COLO668 (cell line): Measurements from ENCODE around the gene MMEL1.
"Not testable (repeated sequence)": the region's sequence is repeated elsewhere in the genome, so short reads cannot be mapped to it uniquely, and the experiment has no call there.

Experiments
- DNase-seq: peaks from one replicate; lab custom pipeline; 2025; ENCODE audit not compliant: unreplicated experiment; lab: John Stamatoyannopoulos, UW

Gene MMEL1

DNA sequence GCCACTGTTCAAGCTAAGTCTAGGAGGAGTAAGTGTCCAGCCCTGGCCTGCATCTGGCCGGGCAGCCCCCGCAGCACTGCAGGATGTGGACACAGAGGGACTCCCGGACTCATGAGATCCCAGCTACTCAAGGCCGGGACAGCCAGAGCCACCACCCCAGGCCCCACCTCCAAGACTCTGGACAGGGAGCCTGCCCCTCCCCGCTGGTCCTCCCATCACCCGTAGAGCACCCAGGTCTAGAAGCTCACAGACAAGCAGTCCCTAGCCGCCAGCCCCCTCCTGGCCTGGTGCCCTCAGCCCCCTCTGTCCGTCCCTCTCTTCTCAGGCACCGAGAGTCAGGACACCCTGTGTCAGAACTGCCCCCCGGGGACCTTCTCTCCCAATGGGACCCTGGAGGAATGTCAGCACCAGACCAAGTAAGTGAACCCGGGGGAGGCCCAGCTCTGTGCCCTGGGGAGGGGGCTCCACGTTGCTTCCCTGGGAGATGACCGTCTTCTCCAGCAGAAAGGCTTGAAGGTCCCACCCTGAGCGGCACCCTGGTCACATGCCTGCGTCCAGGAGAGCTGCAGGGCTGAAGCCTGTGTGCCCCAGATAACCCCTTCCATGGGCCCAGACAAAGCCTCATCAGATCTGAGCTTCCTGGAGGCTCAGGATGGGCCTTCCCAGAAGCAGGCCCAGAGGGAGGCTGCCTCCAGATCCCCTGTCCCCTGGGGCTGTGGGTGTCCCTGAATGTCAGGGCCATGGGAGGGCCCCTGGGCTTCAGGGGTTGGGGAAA lies 72.3 kb downstream of the MMEL1 start:
- no peak for DNase-seq

DNA sequence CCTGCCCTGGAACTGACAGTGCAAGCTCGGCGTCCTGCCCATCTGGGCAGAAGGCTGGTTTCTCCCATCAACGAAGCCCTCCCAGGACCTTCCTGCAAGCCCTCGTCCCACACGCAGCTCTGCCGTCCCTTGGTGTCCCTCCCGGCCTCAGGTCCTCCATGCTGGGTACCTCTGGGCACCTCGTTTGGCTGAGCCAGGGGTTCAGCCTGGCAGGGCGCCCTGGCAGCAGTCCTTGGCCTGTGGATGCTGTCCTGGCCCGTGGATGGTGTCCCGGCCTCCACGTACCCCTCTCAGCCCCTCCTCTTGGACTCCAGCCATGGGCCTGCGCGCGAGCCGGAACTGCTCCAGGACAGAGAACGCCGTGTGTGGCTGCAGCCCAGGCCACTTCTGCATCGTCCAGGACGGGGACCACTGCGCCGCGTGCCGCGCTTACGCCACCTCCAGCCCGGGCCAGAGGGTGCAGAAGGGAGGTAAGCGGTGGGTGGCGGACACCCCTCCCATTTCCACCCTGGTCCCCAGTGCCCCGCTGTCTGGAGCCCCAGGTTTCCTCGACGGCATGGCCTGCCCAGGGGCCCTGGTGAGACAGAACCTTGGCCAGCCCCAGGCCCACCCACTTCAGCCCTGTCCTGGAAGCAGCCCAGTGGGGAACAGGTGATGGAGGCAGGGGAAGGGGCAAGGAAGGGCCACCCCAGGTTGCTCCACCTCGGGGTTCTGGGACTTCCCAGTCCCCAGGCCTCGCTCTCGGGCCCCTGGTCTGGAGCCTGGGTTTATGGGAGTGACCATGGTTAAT lies 73.1 kb downstream of the MMEL1 start:
- no peak for DNase-seq

DNA sequence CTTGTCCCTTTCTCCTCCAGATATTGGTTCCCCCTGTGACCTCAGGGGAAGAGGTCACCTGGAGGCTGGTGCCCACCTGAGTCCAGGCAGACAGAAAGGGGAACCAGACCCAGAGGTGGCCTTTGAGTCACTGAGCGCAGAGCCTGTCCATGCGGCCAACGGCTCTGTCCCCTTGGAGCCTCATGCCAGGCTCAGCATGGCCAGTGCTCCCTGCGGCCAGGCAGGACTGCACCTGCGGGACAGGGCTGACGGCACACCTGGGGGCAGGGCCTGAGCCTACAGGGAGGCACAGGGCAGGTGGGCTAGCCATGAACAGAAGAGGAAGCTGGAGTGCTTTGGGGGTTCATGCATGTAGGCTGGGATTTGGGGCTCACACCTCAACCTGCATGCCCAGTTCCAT lies 74.0 kb downstream of the MMEL1 start:
- no peak for DNase-seq

DNA sequence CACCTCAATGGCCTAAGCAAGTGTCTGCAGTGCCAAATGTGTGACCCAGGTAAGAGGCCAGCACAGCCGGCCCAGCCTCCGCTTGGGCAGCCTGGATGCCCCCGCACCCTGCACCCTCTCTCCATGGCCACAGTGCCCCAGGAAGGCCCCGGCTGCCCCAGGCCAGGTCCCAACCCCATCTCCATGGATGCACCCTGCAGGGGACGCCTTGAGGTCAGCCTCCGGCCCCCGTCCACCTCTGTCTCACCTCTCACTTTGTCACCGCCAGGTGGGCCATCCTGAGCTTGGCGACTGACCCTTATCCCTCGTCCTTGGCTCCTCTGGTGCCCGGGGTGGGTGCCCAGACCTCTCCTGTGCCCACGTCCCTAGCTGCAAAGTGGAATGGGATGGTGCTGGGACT lies 74.4 kb downstream of the MMEL1 start:
- DNase-seq = no peak

DNA sequence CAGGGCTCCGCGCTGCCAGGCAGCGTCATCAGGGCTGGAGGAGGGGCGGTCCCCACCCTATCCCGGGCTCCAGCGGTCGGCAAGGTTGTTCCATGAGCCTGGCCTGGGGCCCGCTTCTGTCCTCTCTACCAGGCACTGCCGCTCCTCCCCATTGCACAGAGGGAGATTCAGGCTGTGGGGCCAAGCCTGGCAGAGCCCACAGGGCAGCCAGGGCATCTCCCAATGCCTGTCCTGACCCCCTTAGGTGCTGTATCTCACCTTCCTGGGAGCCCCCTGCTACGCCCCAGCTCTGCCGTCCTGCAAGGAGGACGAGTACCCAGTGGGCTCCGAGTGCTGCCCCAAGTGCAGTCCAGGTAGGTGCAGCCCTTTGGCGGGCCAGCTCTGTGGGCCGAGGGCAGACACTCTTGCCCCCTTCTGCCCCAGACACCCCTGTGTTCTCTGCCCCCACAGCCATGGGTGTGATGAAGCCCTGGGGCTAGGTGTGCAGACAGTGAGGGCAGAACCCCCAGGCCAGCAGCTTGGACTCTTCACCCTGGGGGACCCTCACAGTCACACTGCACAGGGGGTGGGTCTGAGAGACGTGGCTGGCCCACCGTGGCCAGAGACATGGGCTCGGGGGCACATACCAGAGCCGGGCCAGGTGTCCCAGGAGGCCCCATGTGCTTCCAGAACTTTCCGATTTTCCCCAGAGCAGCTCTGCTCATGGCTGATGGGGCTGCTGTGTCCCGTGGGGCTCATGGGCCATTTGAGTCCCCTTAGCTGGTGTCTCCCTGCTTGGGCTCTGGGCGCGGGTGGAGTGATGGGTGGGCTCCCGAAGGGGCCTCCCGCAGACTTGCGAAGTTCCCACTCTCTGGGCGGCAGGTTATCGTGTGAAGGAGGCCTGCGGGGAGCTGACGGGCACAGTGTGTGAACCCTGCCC lies 75.1 kb downstream of the MMEL1 start:
- no peak for DNase-seq

DNA sequence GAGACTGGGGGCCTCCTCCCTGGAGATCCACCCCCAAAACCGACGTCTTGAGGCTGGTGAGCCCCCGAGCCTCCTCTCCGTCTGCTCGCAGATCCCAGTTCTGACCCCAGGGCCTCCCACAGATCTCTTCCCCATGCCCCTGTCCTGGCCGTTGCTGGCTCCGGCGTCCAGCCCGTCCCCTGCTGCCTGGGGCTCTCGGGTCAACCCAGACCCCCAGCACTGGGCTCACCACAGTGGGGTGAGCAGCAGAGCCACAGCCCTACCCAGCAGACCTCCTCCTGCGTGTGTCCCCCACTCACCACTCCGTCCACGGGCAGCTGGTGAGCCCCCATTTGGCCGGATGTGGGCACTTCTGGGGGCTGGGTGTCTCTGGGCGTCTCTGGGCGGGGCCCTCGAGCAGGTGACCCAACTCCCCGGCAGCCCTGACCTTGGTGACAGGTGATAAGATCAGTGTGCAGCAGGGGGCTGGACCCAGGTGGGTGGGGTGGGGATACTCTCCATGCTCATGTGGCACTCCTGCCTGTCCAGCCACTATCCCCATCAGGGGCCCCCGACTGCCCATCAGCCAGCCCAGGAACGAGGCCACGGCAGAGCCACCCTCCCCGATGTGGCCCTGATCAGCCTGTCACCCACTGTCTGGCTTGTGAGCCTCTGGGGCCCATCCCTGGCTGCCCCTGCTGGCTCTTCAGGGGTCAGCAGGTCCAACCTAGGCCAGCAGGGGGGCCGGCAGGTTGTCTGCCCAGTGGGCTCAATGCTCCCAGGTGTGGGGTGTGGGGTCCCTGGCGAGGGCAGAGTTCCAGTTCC lies 75.9 kb downstream of the MMEL1 start:
- DNase-seq = peak; percentile 85

DNA sequence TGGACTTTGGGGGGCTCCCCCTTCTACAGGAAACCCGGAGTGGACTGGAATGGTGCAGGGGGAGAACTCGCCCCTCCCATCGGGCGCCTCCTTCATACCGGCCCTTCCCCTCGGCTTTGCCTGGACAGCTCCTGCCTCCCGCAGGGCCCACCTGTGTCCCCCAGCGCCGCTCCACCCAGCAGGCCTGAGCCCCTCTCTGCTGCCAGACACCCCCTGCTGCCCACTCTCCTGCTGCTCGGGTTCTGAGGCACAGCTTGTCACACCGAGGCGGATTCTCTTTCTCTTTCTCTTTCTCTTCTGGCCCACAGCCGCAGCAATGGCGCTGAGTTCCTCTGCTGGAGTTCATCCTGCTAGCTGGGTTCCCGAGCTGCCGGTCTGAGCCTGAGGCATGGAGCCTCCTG lies 76.5 kb downstream of the MMEL1 start, which contains the start of gene TNFRSF14:
TNFRSF14 (plus strand) TSS at position 95 of the 401 bp plus-strand sequence; CDS start at position 389, 294 bp downstream.
- DNase-seq = peak; percentile 77

DNA sequence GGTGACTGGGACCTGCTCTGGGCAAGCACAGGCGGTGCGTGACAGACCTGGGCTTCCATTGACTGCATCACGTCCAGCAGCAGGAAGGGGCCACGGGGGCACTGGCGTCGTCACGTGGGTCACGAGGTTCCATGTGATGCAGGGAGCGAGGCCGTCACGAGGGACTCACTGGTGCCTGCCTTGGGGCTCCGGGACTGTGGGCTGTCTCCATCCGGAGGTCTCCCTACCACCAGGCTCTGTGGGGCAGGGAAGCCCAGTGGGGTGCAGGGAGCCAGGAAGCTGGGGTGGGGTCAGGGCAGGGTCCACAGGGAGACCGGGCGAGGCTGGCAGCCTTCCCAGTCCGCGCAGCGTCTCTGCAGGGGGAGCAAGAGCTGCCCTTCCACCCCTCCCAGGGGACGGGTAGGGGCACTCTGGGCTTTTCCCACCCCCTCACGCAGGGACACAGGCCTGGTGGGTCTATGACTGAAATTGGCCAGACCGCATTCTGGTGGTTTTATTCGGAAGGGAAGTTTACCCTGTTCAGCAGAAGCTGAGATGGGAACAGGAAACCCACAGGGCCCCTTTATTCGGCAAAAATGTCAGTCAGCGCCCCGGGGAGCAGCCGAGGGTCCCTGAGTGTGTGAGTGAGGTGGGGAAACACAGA lies 77.1 kb downstream of the MMEL1 start:
- DNase-seq = peak; percentile 75

DNA sequence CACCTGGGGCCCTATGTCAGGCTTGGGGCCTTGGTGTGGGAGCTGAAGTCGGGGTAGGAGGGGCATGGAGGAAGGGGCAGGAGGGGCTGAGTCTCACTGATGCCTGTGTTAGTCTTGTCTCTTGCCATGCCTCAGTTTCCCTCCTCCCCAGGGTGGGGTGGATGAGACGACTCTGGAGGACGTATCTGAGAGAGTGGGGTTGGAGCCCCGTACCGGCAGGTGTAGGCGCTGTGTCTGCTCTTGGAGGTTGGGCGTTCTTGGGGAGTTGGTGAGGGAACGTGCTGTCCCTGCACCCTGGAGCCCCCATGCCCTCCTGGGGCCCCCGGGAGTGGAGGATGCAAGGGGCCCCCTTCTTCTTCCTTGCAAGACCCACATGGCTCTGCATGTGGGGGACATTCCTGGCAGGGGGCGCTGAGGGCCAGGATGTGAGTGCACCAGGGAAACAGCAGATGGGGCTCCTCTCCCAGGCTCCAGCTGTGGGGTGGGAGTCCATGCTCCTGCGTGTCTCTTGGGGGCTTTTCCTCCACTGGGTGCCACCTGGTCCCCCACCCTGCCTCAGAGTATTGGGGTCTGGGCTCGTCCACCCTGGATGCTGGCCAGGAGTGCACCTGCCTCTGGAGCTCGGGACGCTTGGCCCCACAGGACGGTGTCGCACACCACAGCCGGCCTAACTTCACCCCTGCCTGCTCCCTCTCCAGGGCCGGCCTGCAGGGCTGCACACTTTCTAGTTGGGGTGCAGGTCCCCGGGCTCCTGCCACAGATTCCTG lies 78.0 kb downstream of the MMEL1 start:
- DNase-seq = peak; percentile 27

DNA sequence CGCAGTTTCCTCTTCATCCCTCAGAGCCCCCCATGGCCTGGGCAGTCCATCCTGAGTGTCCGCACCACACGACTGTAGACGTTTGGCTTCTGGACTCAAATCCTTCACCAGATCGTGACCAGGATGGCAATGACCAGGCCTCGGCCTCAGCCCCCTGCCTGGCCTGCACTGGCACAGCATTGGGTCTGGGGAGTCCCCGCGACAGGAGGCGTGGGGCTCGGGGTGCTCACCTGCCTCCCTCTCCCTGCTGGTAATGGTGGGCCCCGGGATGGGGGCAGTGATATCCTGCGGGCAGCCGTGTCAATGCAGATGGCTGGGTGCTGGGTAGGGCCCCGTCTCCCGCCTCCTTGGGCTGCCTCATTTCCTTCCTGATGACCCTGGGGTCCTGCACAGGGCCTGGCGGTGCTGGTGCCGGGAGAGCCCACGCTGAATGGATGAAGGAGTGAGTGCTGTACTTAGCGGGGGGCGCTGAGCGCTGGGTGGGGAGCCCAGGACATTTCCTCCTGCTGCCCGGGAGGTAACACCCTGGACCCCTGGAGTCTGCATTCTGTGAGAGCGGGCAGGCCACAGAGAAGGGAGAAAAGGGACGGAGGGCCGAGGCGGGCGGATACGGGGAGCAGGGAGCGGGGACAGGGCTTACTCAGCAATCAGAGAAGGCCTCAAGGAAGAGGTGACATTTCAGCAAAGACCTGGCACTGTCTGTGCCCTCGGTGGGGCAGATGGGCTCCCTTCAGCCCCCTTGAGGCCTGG lies 78.8 kb downstream of the MMEL1 start:
- DNase-seq = no peak

DNA sequence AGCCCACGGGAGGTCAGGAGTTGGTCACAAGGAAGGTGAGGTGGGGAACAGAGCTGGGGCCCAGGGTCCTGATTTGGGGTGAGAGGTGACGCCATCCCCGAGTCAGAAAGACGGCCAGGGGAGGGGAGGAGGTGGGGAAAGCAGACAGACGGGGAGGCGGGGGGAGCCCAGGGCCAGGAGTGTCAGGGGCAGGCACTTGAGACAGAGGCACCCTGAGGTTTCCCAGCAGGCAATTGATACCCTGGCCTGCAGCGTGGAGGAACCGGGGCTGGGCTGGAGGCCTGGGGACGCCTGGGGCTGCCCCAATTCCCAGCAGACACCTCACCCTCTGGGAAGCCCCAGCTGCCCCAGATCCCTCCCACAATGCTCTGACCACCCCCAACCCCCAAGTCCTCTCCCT lies 79.7 kb downstream of the MMEL1 start:
- DNase-seq = not testable (repeated sequence)

DNA sequence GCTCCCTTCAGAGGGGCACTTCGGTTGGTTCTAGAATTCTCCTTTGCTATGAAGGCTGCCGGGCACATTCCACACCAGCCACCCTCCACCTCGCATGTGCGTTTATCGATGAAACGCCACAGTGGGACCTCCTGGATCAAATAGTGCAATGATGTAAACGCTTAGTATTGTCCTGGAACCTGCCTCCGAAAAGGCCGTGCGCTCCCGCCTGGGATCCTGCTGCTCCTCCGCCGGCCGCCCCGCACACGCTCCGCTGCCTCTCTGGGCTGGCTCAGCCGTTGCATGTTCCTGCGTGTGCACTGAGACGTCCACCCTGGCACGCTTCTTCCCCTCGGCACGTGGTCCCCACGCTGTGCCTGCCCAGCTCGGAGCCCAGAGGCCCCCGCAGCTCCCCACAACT lies 80.6 kb downstream of the MMEL1 start:
- no peak for DNase-seq

DNA sequence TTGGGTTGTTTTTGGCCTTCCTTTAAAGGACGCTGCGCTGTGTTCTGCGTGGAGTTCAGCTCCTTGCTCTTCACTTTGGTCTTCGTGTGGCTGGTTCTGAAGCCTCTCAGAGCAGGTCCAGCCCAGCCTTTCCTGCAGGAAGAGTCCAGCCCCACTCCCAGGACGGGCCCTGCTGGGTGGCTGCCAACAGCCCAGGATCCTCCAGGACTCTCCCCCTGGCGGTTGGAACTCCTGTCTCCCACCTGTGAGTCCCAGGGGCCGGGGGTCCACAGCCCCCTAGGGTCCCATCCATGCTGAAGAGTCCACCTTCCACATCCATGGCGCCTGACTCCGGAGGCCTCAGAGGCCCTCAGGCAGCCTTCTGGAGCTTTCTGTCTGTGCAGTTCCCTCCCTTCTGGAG lies 81.3 kb downstream of the MMEL1 start:
- not testable (repeated sequence) for DNase-seq

DNA sequence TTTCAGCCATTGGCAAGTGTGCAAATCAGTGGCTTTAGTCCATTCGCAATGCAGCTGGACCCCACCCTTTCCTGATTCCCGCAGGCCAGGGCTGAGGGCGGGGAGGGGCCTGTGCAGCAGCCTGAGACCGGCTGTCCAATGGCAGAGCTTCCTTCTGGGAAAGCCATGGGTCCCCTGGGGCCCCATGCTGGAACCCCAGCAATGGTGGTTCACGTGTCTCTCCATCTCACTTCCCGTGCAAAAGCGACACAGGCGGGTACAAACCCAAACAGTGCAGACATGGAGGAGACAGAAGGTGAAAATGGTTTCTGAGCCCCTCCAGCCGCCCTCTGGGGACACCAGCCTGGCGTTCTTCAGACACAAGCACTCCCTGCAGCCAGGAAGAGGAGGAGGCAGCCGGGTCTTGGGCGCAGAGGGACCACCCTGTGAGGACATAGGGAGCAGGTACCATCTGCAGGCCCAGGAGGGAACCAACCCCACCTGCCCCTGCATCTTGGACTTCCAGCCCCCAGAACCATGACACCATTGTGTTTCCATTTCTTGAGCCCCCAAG lies 82.4 kb downstream of the MMEL1 start:
- not testable (repeated sequence) for DNase-seq

DNA sequence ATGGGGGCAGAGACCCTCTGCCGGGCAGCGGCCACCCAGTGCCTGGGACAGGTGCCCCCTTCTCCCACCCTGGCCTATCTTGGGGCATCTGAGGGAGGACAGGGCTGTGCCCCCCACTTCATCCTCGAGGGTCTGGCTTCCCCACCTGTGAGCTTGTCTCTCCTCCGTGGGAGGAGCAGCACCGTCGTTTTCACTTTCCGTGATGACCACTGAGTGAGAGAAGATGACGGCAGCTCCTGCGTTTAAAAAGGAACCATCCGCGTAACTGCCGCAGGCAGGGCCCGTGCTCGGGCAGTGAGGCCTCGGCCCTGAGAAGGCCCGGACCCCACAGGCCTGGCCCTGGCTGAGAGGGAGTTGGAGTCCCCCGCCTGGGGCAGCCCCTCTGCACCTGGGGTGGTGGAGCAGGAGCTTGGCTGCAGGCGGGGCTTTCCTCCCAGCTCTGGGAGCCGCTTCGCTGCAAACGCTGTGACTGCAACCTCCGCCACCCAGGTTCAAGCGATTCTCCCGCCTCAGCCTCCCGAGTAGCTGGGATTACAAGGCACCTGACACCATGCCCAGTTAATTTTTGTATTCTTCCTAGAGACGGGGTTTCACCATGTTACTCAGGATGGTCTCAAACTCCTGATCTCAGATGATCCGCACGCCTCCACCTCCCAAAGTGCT lies 83.3 kb downstream of the MMEL1 start:
- DNase-seq = not testable (repeated sequence)

DNA sequence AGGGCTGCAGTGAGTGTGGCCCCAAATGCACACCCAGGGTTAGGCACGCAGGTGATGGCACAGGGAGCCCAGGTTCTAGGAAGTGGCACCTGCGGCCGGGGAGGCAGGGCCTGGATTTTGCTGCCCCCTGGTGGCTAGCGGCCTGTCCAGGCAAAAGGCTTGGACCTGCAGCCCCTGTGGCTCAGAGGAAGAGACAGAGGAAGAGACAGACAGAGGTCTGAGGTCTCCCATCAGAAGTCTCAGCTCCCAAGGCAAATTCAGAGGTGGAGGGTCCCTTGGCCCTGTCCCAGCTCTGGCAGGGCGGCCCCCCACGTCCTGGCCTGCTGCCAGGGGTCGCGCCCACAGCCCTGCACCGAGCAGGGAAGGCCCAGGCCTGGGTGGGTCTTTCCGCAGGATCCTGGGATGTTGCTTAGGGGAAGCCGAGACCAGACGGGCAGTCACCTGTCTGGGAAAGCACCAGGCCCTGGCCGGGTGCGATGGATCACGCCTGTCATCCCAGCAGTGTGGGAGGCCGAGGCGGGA lies 84.7 kb downstream of the MMEL1 start:
- DNase-seq = peak; percentile 98
